ENCODE results near the gene SND1. TPM values are rescaled to one million over a fixed set of nuclear protein-coding genes. Genes with fewer than 3 reads are reported as not detected.

Gene SND1
- total and polyA plus RNA-seq, 2 donors (not counting 3 experiments of a cell fraction or from before 2014, with no cell fraction given) = 116 to 249 TPM

DNA sequence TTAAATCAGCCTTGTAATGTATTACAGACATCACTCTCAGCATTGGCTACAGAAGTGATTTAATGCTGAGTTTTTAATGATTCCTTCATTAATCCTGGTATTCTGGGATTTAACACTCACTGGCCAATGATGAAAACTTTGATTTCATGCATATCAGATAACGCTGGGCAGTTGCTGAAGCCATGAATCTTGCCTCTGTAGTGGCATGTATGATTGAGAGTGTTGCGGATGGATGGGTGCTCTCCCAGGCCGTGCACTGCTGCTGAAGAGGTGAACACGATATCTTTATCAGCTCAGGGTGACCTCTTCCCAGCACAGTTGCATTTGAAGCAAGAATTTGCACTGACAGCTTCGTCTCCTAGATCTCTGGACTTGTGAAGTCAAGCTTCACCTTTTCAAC lies 210.5 kb downstream of the SND1 start:
- H3K79me2 ChIP-seq (ENCODE audit: control insufficient read depth, insufficient read depth, low read length) = peaks cover 11% of the 10 kb centered on the region
- no peak overlapping the region for H3K27ac ChIP-seq (ENCODE audit: insufficient read depth, low read depth, low read length)
- no peak overlapping the region for H3K9ac ChIP-seq (replicated peaks; ENCODE audit: extremely low read depth, insufficient read depth, low read length)
- DNase-seq (ENCODE audit: low read depth, low spot score) = no peak
- CTCF ChIA-PET = no interaction called here
- no peaks in the 10 kb centered on the region for H3K9me3 ChIP-seq (replicated peaks; ENCODE audit: control insufficient read depth, insufficient read depth, low read length)
- no peaks in the 10 kb centered on the region for H3K9me1 ChIP-seq (replicated peaks; ENCODE audit: control insufficient read depth, extremely low read depth, insufficient read depth, low read length)
- FAIRE-seq = no peak
- H2AFZ ChIP-seq (ENCODE audit: low read depth, low read length) = no peak overlapping the region
- H3K27me3 ChIP-seq (ENCODE audit: control insufficient read depth in 2 of 2, insufficient read depth in 2 of 2, low read length in 2 of 2) = no peaks in the 10 kb centered on the region
- peaks cover 5% of the 10 kb centered on the region for H3K4me1 ChIP-seq (ENCODE audit: control insufficient read depth, extremely low read depth, insufficient read depth, low read length)
- POLR2A ChIA-PET = no interaction called here
- intact Hi-C loops (cut with micrococcal nuclease) = no loop called here
- BruUV-seq (replicated peaks) = no TSS peak
- TF ChIP-seq GATA2 (IDR thresholded peaks at IDR 0.05; ENCODE audit: insufficient read depth, insufficient read length, low read depth, low read length) = no peak
- no peak for TF ChIP-seq FOS (IDR thresholded peaks at IDR 0.05; ENCODE audit: borderline replicate concordance, insufficient read depth, low read length)
- TF ChIP-seq JUN (IDR thresholded peaks at IDR 0.05; ENCODE audit: borderline replicate concordance, insufficient read depth, insufficient read length, low read depth) = no peak
- TF ChIP-seq MYC (IDR thresholded peaks at IDR 0.05; ENCODE audit: low read depth, low read length) = no peak
- TF ChIP-seq POLR2AphosphoS5 (IDR thresholded peaks at IDR 0.05; ENCODE audit: insufficient read depth, low read depth, low read length) = no peak
- TF ChIP-seq, protein P1, sequence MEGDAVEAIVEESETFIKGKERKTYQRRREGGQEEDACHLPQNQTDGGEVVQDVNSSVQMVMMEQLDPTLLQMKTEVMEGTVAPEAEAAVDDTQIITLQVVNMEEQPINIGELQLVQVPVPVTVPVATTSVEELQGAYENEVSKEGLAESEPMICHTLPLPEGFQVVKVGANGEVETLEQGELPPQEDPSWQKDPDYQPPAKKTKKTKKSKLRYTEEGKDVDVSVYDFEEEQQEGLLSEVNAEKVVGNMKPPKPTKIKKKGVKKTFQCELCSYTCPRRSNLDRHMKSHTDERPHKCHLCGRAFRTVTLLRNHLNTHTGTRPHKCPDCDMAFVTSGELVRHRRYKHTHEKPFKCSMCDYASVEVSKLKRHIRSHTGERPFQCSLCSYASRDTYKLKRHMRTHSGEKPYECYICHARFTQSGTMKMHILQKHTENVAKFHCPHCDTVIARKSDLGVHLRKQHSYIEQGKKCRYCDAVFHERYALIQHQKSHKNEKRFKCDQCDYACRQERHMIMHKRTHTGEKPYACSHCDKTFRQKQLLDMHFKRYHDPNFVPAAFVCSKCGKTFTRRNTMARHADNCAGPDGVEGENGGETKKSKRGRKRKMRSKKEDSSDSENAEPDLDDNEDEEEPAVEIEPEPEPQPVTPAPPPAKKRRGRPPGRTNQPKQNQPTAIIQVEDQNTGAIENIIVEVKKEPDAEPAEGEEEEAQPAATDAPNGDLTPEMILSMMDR (IDR thresholded peaks at IDR 0.05; ENCODE audit: extremely low read depth in 1 of 2, insufficient read depth in 1 of 2, low read depth in 1 of 2, low read length in 2 of 2) = no peak
- no peak for TF ChIP-seq EZH2 (IDR thresholded peaks at IDR 0.05; ENCODE audit: borderline replicate concordance, low read depth, low read length, severe bottlenecking)
- TF ChIP-seq POLR2A (IDR thresholded peaks at IDR 0.05; ENCODE audit: low read depth, low read length) = no peak
- H3K4me3 ChIP-seq (replicated peaks in 1 of 3; ENCODE audit: insufficient read depth in 1 of 3, low read depth in 1 of 3, low read length in 3 of 3) = no peak overlapping the region
- dilution Hi-C loops (cut with MboI; ENCODE audit: extremely low pct_ligation_motif_present, low sequenced_read_pairs) = no loop called here
- no peaks in the 10 kb centered on the region for H3K36me3 ChIP-seq (ENCODE audit: control insufficient read depth in 2 of 2, extremely low read depth in 1 of 2, insufficient read depth in 2 of 2, low read length in 2 of 2)
- H4K20me1 ChIP-seq (replicated peaks; ENCODE audit: control insufficient read depth, extremely low read depth, insufficient read depth, low read length) = no peaks in the 10 kb centered on the region
- no peak overlapping the region for H3K4me2 ChIP-seq (ENCODE audit: insufficient read depth, low read length)

Measured in endothelial cell of umbilical vein (primary cell).